ENCODE results near the gene LRRC4C. TPM values are rescaled to one million over a fixed set of nuclear protein-coding genes. Genes with fewer than 3 reads are reported as not detected.
A peak's percentile ranks its signal among the peaks of the same experiment; 100 is the strongest.

LRRC4C gene
- total RNA-seq, 6 experiments from 2014 or later = 0.25 to 0.43 (median 0.27) TPM

- H3K4me1 ChIP-seq = peaks cover 0 to 17% (median 4%) of the 10 kb centered on the region in 4 donors
- no peak overlapping the region for H3K27ac ChIP-seq
- H3K36me3 ChIP-seq = no peaks in the 10 kb centered on the region
- H3K4me3 ChIP-seq = no peak overlapping the region
- no peak for TF ChIP-seq POLR2A (IDR thresholded peaks at IDR 0.05)
- TF ChIP-seq CTCF (IDR thresholded peaks at IDR 0.05) = no peak
- H3K9me3 ChIP-seq = no peaks in the 10 kb centered on the region
- intact Hi-C loops (cut with DNase I) = no loop called here
- DNase-seq (no peak), ATAC-seq (no peak)
- H3K27me3 ChIP-seq = no peaks in the 10 kb centered on the region
- 88% methylated on average over 3 of the region's 3 CpGs for WGBS (ENCODE audit: insufficient coverage, low coverage, low lambda C conversion rate, missing lambda C conversion rate)
Measured at GRCh38 chr11:40393511-40393910, 1065.9 kb downstream of the LRRC4C start.

GRCh38 chr11:40391679-40392078, 1067.8 kb downstream of the LRRC4C start:
- Histone ChIP-seq H3K4me1 (peaks cover 0 to 32% (median 8%) of the 10 kb centered on the region in 4 donors), H3K4me3 (no peak overlapping the region), H3K36me3 (no peaks in the 10 kb centered on the region), H3K27ac (no peak overlapping the region), H3K27me3 (no peaks in the 10 kb centered on the region), H3K9me3 (no peaks in the 10 kb centered on the region)
- no peak for TF ChIP-seq CTCF (IDR thresholded peaks at IDR 0.05)
- no peak for TF ChIP-seq POLR2A (IDR thresholded peaks at IDR 0.05)
- ATAC-seq (no peak), DNase-seq (no peak)
- intact Hi-C loops (cut with DNase I) = no loop called here
- 90% methylated on average over 3 of the region's 3 CpGs for WGBS (ENCODE audit: insufficient coverage, low coverage, low lambda C conversion rate, missing lambda C conversion rate)

GRCh38 chr11:40388097-40388818, 1071.2 kb downstream of the LRRC4C start:
- H3K4me3 ChIP-seq = no peak overlapping the region
- peak in 1 of 4 donors; percentile 41 for ATAC-seq
- intact Hi-C loops (cut with DNase I) = no loop called here

GRCh38 chr11:40387240-40387980, 1072.0 kb downstream of the LRRC4C start:
- H3K4me3 ChIP-seq = no peak overlapping the region
- ATAC-seq (peak; percentile 95 to 98 (median 96)), DNase-seq (peak in 1 of 3 donors; percentile 47)
- TF ChIP-seq POLR2A (IDR thresholded peaks at IDR 0.05) (no peak), CTCF (IDR thresholded peaks at IDR 0.05) (no peak)
- intact Hi-C loops (cut with DNase I) = no loop called here
- no peaks in the 10 kb centered on the region for H3K9me3 ChIP-seq
- WGBS (ENCODE audit: insufficient coverage, low coverage, low lambda C conversion rate, missing lambda C conversion rate) = 32% methylated on average over 2 of the region's 2 CpGs
- peak overlapping the region; percentile 58 to 97 (median 87) for H3K27ac ChIP-seq
- no peaks in the 10 kb centered on the region for H3K36me3 ChIP-seq
- peaks cover 0 to 40% (median 8%) of the 10 kb centered on the region in 4 donors for H3K4me1 ChIP-seq
- no peaks in the 10 kb centered on the region for H3K27me3 ChIP-seq

More at GRCh38 chr11:40388097-40388818, 1071.2 kb downstream of the LRRC4C start:
- H3K27ac ChIP-seq = peak overlapping the region; percentile 27 to 97 (median 87)
- TF ChIP-seq CTCF (IDR thresholded peaks at IDR 0.05) (no peak), POLR2A (IDR thresholded peaks at IDR 0.05) (no peak)
- 53% methylated on average over 4 of the region's 4 CpGs for WGBS (ENCODE audit: insufficient coverage, low coverage, low lambda C conversion rate, missing lambda C conversion rate)
- no peaks in the 10 kb centered on the region for H3K36me3 ChIP-seq
- H3K9me3 ChIP-seq = no peaks in the 10 kb centered on the region
- H3K27me3 ChIP-seq = no peaks in the 10 kb centered on the region
- no peak for DNase-seq
- H3K4me1 ChIP-seq = peaks cover 0 to 40% (median 8%) of the 10 kb centered on the region in 4 donors
